Activated CD8-positive, alpha-beta memory T cell treated with anti-CD3 and anti-CD28 coated beads, Interleukin-2, amount 50 U/mL, for 48 hours (primary cell): ENCODE measurements around the gene TLE3.

Experiments
- DNase-seq: peaks from one replicate; pipeline ENCODE4 v3.0.0-alpha.2; 2020

The TLE3 gene

DNA sequence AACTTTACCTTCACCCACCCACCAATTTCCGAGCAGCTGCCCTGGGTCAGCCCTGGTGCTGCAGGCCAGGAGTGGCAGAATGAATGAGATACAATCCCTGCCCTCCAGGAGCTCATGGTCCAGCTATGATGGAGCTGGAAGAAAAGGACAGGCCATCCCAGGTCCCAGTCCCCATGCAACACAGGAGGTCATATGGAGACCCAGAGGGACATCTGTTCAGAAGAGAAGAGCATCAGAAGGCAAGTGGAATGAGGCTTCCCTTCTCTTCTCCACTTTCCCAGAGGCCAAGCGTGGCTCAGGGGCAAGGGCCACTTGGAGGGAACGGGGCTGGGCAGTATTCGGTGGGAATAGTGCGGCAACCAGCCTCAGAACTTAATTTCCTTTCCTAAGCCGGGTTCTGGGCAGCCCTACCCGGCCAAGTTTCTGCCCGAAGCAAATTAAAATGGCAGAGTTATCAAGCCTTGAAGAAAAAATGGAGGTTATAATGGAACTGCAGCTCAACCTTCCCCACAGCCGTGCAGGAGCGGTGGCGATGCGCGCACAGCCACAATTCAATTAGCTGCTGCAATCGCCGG is 35.9 kb downstream of the TLE3 start:
- no peak for DNase-seq

DNA sequence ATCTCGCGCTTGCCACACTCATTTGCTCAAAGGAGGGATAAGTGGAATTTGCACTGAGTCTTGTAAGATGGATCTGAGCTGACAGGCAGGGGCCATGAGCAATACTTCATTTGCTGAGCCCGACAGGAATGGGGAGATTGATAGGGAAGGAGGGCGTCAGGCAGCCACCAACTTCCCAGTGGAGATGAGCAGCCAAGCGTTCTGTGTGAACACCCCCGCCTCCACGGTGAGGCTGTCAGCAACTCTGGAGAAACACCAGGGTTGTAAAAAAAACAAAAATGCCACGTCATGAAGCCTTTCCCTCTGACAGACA is 36.8 kb downstream of the TLE3 start:
- no peak for DNase-seq

DNA sequence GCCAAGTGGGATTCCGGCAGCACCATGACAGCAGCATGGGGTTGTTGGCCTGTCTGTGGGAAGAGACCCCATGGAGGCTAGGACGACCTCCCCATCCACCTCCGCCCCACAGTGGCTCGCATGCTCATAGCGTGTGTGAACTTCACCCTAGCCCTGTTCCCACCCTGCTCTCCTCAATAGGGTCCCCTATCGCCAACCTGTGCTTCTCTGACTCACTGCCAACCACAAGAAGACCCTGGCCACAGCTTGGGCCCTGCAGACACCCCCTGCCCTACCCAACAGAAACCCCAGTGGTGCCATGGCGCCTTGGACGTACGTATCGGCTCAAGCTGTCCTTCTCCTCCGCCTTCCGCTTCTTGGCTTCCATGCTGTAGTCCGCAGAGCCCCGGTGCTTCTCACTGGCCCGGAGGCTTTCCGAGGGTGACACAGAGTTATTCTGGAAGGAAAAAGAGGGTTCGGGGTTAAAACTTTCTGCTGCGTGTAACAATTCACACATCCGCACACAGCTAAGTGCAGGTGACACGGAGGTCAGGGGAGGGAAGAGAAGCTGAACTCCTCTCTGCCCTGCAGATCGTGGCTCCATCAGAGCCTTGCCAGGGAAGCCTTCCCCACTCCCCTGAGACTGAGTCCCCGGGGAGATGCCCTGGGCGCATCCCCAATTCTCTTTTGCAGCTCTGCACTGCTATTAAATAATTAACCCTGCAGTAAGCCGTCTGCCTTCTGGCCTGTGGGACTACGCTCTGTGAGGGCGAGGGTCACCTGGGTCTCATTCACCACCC is 37.3 kb downstream of the TLE3 start:
- DNase-seq, result no peak

DNA sequence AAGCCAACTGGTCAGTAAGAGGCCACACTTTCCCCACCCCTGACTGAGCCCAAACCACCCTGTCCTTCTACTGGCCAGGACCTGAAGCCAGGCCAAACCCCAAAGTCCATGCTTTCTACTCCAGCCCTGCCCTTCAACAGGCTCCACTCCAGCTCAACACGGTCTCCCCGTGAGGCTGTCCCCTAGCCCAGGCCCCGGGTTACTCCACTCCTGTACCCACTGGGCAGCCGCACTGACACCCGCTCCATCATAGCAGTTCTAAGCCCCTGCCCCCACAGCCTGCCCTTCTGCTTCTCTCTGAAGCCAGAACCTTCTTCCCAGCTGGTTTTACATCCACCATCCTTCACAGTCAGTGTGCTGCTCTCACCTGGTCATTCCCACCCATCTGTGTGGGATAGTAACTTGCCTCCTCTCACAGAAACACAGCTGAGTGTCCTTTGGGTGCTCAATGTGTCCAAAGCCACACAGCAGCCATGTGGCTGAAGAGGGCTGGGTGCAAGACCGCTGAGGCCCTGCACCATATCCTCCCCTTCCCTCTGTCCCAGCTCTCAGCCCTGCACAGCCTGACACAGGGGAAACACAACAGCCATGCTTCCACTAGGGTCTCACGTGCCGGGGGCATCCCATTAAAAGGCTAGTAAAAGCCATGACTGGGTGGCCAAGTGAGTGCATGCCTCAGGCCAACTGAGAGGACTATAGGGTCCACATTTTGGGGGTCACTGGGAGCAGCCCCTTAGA is 38.1 kb downstream of the TLE3 start:
- no peak for DNase-seq

DNA sequence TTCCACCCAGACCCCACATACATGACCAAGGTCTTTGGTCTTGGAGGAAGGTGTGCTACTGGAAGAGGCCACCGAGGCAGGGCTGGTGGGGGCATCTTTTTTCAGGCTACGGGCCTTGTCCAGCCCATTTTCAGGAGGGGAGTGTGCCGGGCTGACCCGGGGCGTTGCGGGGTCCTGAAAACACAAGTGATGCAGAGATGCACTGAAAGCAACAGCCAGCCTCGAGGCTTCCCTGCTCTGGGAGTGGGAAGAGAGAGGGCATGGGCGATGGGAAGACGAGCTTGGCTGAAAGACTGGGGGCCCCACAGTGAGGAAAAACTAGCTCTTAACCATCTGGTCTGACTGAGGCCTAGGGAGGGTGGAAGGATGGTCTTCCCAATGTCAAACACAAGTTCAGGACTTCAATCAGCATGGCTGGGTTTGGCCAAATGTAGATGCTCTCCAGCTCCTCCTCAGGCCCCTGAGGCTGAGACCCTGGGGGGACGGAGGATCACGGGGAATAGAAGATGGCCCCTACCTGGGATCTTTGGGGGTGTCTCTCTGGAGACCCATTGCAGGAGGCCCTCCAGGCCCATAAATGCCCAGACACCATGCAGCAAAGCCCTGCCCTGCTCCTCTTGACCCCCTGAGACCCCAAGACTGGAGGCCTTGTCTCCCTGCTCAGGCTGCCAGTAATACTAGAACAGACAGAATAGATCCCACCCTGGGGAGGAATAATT is 38.9 kb downstream of the TLE3 start:
- DNase-seq, result no peak

DNA sequence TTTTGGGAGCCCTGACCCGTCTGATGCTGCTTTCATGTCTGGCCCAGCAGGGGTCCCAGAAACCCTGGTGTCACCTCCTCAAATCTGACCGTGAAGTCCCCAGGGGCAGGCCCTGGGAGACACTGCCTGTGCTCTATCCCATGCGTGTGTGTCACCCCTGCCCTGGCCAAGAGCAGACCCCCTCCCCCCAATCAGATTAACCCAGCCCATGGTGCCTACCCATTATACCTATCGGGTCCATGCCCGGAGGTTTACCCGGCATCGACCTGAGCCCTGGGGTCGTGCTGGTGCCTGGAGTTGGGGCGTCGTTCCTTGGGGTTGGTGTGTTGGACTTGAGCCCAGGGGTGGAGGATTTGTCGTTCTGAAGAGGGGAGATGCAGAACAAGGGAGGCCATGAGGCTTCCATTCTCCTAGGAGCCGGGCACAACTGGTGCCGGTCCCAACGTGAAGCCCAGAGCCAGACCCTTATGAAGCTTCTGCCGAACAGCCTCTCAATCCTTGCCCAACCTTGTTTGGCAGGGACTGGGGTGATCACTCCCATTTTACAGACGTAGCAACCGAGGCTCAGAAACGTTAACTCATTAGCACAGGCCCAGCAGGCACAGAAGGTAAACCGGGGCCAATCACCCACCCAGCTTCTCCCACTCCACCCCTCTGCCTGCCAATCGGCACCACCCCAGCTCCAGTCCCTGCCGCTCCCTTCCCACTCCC is 39.6 kb downstream of the TLE3 start:
- DNase-seq, result no peak

DNA sequence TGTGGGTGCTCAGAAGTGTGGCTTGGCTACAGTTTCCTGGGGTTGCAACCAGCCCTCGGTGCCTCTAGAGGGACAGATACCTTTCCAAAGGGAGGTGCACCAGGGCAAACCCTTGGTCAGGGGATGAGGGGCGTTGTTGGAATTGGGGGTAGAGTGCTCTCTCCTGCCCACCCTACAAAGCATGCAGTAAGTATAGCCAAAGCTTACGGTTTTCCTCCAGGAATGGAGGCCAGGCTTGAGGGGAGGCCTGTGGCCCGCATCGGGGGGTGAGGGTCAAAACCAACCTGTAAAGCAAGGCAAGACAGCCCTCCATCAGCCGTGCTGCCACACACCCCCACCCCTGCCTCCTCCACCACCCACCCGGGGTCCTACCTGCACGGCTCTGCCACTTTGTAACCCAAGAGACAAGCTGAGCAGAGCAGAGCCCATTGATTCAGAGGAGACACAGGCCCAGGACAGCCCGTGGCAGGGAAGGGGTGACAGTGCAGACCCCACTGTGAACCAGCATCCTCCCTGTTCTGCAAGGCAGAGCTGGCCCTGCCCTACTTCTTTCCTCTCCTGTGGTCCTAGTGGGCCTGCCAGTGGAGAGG is 41.5 kb downstream of the TLE3 start:
- no peak for DNase-seq

DNA sequence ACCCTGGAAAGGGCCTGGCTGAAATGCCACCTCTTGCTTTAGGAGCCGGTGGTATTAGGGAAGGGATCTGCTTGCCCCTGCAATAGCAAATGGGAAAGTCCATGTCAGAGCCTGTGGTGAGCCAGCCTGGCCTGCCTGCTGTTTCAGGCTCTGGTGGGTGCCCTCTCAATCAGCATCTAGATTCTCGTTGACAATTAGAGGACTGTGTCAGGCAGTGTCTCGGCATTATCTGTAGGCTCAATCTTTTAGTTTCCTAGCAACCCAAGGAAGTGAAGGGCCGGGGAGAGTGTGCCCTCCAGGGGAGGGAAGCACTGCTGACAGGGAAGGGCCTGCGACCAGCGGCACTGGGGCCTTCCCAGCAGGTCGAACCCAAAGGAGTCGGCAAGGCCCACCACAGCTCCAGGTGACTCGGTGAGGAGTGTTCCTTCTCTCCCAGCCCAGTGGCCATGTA is 42.1 kb downstream of the TLE3 start:
- DNase-seq, result no peak

DNA sequence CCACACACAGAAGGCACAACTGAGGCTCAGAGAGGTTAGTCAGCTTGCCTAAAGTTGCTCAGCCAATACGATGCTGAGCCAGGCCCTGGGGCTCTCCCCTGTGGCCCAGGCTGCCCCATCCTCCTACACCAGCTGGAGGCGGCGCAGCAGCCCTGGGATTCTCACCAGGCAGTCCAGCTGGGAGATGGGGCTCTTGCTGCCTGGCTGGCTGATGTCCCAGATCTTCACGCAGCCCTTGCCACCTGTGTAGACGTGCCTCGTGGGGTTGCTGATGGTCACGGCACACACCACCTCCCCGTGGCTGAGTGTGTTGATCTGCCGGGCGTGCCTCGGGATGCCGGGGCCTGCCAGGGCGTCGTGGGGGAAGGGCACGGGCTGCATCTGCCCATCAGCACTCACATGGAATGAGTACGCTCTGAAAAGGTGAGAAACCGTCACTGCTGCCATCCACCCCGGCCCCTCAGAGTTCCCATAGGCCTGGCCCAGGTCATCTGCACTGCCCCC is 42.8 kb downstream of the TLE3 start:
- no peak for DNase-seq

DNA sequence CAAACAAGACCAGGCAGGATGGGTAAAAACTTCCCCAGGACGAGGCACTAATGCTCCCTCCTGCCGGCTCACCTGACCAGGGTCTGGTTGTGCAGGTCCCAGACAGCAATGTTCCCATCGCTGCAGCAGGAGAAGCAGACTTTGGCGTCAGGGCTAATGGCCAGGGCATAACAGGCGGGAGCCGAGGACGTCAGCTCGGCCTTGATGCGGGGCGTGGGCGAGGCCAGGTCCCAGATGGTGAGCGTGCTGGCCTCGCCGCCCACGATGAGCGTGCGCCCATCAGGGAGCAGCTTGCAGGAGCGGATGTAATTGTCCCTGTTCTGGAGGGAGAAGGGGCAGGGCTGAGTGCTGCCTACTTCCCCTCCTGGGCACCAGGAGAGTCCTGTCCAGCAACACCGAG is 43.4 kb downstream of the TLE3 start:
- DNase-seq, result no peak

DNA sequence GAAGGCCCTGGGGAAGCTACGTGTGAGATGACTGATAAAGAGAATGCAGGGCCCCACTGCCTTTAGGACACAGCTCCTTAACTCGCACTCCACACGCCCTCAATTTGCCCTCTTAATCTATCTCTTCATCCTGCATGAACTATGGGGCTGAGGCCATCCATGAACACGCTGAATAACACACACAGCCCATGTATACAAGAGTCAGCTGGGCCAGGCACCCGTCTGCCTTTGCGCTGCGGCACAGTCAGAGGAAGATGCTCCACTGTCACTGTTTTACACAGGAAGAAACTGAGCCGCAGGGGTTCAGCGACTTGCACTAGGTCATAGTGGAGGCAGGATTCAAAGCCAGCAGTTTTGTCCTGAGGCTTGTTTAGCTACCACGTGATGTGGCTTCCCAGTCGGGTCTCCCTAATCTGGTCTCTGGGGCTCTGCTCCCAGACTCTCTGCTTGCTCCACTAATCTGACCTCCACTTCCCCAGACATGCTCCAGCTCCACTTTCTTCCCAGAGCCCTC is 43.9 kb downstream of the TLE3 start:
- DNase-seq, result no peak

DNA sequence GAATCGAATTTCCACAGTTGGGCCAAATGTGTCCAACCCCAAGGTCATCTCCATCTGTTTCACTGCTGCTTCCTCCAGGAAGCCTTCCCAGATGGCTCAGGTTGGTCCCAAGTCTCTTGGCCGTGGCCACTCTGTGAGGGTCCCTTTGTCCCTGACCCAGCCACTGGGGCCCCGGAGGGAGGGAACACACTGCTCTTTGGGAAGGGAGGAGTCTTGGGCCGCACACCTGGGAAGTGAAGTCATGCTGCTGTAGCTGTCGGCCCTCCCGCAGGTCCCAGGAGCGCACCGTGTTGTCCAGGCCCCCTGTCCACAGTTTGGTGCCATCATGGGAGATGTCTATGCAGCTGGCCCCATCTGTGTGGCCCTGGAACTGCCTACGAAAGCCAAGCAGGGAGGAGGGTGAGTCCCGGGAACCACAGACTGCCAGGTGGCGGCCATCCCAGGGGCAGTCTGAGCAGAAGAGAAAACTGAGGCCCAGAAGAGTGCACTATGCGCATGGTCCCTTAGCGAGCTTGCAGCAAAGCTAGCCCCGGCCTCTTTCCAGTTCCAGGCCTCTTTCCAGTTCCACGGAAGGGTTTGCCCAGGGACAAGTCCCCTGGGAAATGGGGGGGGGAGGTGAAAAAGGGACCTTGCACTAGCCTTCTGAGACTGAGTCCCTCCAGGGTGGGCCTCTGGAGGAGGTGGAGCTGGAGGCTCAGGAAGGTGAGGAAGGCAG is 44.6 kb downstream of the TLE3 start:
- DNase-seq, result no peak

DNA sequence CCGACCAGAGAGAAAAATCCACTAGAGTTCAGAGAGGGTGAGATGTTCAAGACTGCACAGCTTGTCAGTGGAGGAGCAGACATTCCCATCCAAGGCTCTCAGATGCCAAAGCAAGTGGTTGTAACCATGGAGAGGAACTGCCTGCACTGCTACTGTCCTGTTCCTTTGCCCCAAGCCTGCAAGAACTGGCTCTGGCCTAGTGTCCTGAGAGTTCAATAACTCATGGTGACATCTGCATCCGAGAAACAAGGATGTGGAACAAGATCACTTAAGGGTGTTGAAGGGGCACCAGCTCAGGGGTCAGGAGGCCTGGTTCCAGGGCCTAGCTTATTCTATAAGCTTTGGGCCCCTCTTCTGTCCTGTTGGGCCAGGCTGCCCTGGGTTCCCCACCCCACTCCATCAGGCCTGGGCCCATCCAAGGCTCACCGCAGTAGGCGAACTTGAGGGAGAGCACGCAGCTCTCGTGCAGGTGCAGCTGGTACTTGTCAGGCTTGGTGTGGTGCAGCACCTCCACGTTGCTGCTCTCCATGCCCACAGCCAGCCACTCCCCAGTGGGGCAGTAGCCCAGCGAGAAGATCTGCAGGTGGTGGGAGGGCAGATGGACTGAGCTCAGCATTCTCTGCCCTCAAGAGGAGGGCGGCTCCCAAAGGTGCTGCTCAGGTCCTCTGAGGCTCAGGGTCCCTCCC is 45.6 kb downstream of the TLE3 start:
- no peak for DNase-seq

DNA sequence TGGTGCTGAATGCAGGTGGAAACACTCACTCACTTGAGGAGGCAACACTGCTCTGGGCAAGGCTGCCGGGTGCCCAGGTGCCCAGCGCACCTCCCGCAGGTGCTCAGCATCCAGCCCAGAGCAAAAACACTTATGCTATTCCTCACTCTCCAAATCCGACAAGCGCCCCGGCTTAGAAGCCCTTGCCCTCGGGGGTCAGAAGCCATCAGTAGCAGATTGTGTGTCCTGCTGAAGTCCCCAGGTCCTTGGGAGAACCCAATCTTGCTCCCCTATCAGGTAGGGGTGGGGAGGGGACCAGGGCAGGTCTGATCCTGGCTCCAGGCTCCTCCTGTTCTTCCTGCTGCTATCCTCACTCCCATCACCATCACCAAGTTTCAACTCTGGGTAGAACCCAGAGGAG is 46.7 kb downstream of the TLE3 start:
- DNase-seq, result no peak

DNA sequence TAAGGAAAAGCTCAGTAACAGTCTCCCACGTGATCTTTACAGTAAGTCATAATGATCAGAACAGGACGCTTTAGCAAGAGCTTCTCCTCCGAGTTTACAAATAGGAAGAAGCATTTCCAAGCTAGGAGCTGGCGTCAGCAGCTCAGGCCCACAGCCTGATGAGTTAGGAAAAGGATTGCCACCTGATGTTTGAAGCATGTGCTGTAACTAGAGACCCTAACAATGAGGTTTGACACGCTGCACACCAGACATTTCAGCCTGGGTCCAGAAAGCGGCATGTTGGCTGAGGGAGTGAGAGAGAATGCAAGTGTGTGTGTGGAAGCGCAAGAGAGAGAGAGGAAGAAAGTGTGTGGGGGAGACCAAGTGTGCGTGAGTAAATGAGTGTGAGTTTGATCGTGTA is 47.3 kb downstream of the TLE3 start:
- no peak for DNase-seq

DNA sequence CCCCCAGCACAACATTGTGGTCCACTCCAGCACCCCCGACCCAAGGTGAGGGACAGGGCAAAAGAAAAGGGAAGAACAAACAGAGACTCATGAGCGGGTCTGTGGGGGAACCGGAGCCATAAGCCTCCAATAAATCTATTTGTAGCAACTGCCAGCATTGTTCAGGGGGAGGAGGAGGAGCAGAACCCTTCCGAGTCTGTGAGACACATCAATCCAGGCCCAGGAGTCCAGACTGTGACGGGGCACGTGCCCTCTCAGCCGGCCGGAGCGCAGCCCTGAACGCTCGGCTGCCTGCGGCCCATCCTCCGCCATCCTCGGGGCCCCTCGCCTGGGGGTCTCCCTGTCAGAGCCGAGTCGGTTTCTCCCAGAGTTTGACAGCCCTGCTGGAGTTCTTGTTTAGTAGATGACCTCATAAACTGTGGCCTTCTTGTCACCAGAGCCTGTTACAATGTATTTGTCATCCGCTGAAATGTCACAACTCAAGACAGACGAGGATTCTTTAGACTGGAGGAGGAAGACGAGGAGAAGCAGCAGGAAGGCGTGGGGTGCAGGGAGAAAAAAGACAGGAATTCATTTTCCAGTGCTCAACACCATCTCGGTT is 47.9 kb downstream of the TLE3 start:
- no peak for DNase-seq

DNA sequence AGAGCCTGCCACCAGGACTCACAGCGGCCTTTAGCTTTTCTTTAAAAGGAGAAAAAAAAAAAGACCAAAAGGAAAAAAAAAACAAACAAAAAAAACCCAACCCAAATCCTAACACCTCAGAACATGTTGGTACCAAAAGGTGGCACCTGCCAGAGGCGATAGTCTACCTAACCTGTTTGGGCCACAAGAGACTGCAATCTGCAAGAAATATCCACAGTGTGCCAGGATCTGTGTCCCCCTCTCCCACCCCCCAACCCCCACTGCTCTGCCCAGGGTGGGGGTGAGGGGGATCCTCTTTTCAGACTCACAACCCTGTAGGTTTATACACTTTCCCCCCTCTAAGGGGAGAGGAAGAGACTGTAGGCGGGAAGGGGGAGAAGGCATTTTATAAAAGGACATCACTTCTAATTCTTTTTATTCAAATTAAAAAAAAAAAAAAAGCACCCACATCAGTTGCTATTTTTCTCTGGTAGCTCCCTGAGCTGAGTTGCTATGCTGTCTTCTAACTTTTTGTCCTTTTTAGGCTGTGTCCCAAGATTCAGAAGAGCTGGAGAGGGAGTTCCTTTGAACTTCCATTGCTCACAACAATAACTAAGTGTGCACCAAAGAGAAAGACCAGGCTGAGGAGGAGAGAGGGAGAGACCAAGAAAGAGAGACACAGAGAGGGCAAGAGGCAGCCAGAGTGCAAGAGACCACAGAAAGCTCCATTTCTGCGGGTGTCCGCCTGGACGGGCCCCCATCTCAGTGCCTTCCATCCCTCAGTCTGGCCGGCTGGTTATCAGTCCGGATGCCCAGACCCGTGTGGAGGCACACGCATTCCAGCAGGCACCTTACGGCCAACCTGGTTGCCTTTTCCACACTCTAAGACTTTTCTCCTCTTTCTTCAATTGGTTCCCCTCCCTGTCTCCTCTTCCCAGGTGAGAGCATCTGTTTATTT is 48.9 kb downstream of the TLE3 start:
- DNase-seq, result no peak

DNA sequence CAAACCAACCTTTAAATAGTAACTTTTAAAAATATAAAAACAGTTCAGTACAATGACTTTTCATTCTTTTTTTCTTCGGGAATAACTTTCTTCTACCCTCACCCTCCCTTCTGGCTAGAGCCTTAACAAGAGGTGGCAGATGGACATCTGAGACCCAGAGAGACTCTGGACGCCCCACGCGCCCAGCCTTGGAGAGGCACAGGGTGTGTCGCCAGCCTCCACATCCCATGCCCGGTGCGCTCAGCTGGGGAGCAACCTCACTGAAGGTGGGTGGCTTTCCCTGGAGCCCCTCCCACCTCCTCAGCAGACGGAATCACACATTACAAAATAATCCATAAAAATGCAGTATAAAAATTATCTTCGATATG is 49.5 kb downstream of the TLE3 start:
- no peak for DNase-seq
